CD4-positive, CD25-positive, alpha-beta regulatory T cell (primary cell): ENCODE results near the gene JAG2. TPM values are rescaled to one million over a fixed set of nuclear protein-coding genes. Genes with fewer than 3 reads are reported as not detected.

Experiments
- ATAC-seq, 2 donors: fragments of 150-1000 bp; cut with Tn5 transposase; one replicate each; pipeline ENCODE4 v1.10.0; 2021; ENCODE audit warnings: low read depth in 2 of 2, moderate number of reproducible peaks in 2 of 2, moderate library complexity in 1 of 2
- DNase-seq, 3 donors: peaks; one replicate each; pipeline versions ENCODE4 v3.0.0 to v3.0.0-alpha.2; 2012 to 2022; ENCODE audit warnings: mixed read lengths in 1 of 3
- H3K27ac ChIP-seq: one replicate; pipeline ENCODE4 v1.7.0; 2013; ENCODE audit warnings: mild to moderate bottlenecking, low read length; ENCODE audit not compliant: insufficient read depth, poor library complexity, severe bottlenecking
- H3K27me3 ChIP-seq: one replicate; pipeline ENCODE4 v1.7.0; 2013; ENCODE audit warnings: low read length; ENCODE audit not compliant: control insufficient read depth, insufficient read depth
- H3K36me3 ChIP-seq: one replicate; pipeline ENCODE4 v1.7.0; 2013; ENCODE audit warnings: mild to moderate bottlenecking, low read length, moderate library complexity; ENCODE audit not compliant: control insufficient read depth, insufficient read depth
- H3K4me1 ChIP-seq: 2 replicates; pipeline ENCODE4 v1.7.0; 2013; ENCODE audit warnings: mild to moderate bottlenecking, low read length; ENCODE audit not compliant: insufficient read depth, control insufficient read depth, poor library complexity, severe bottlenecking
- H3K4me3 ChIP-seq: one replicate; pipeline ENCODE4 v1.7.0; 2013; ENCODE audit warnings: low read depth, mild to moderate bottlenecking, low read length, moderate library complexity
- H3K9me3 ChIP-seq, 2 experiments: 1 replicate in 1 of 2; 2 replicates in 1 of 2; pipeline ENCODE4 v1.7.0; 2013; ENCODE audit warnings: low read length in 2 of 2, mild to moderate bottlenecking in 1 of 2, moderate library complexity in 1 of 2; ENCODE audit not compliant: control insufficient read depth in 2 of 2
- H3K27ac Mint-ChIP-seq, 3 donors: one replicate each; pipeline ENCODE4 v1.8.0; 2020 to 2022; ENCODE audit warnings: mild to moderate bottlenecking in 3 of 3, mixed read lengths in 3 of 3, moderate library complexity in 2 of 3
- H3K27me3 Mint-ChIP-seq: one replicate; pipeline ENCODE4 v1.8.0; 2022; ENCODE audit warnings: mild to moderate bottlenecking, mixed read lengths
- H3K36me3 Mint-ChIP-seq: one replicate; pipeline ENCODE4 v1.8.0; 2020; ENCODE audit warnings: mixed read lengths
- H3K4me1 Mint-ChIP-seq, 4 donors: one replicate each; pipeline ENCODE4 v1.8.0; 2020 to 2022; ENCODE audit warnings: mixed read lengths in 4 of 4, mild to moderate bottlenecking in 1 of 4
- H3K4me3 Mint-ChIP-seq, 4 donors: one replicate each; pipeline ENCODE4 v1.8.0; 2020 to 2022; ENCODE audit warnings: mild to moderate bottlenecking in 4 of 4, mixed read lengths in 4 of 4, moderate library complexity in 3 of 4
- H3K9me3 Mint-ChIP-seq, 7 donors: one replicate each; pipeline ENCODE4 v1.8.0; 2020 to 2022; ENCODE audit warnings: mixed read lengths in 7 of 7, mild to moderate bottlenecking in 3 of 7, moderate library complexity in 2 of 7
- polyA plus RNA-seq, 4 donors: library from polyadenylated mRNA; unstranded; fragments of 300-500 nt; fragmentation: Illumina TruSeq; gene quantifications; one replicate each; pipeline ENCODE4 v1.2.3, GENCODE V29; 2021
- total RNA-seq: library from RNA; stranded (reverse); gene quantifications from one replicate; pipeline ENCODE4 v1.2.3, GENCODE V29; 2022

The JAG2 gene
- total and polyA plus RNA-seq, 5 donors from 2014 or later: 0.05 to 1.4 (median 0.23) TPM; not detected in 2

GRCh38 chr14:105091054-105091516 lies 77.5 kb downstream of the JAG2 start:
- H3K27ac ChIP-seq: no peak overlapping the region
- Mint-ChIP-seq H3K4me3 (peak overlapping the region in 1 of 4 donors; percentile 10), H3K9me3 (peaks cover 0 to 2% (median 0%) of the 10 kb centered on the region in 7 donors), H3K27me3 (peaks cover 6% of the 10 kb centered on the region), H3K27ac (no peak overlapping the region), H3K4me1 (peaks cover 3 to 43% (median 8%) of the 10 kb centered on the region in 4 donors), H3K36me3 (no peaks in the 10 kb centered on the region)
- no peak overlapping the region for H3K4me3 ChIP-seq
- ATAC-seq (no peak), DNase-seq (no peak)
- H3K27me3 ChIP-seq: no peaks in the 10 kb centered on the region
- no peaks in the 10 kb centered on the region for H3K9me3 ChIP-seq
- peaks cover 39% of the 10 kb centered on the region for H3K4me1 ChIP-seq
- no peaks in the 10 kb centered on the region for H3K36me3 ChIP-seq

Other genes with a start within 250 kb of the JAG2 start
- gene PLD4, start 243.9 kb downstream of the JAG2 start, total RNA-seq: not detected
- gene PLD4, start 243.9 kb downstream of the JAG2 start, polyA plus RNA-seq: under 1 TPM in 2 of 4 donors, not detected in 2; 0.34 to 0.69 TPM
- not detected for gene AHNAK2, start 190.4 kb downstream of the JAG2 start, total RNA-seq
- not detected for gene AHNAK2, start 190.4 kb downstream of the JAG2 start, polyA plus RNA-seq
- 0.89 TPM for gene CLBA1, start 183.0 kb downstream of the JAG2 start, total RNA-seq
- gene CLBA1, start 183.0 kb downstream of the JAG2 start, polyA plus RNA-seq: 1 to 10 TPM in 1 of 4 donors, under 1 TPM in 2, not detected in 1; 0.32 to 1.1 (median 0.95) TPM
- gene CDCA4, start 147.7 kb downstream of the JAG2 start, total RNA-seq: 16.5 TPM
- 10 to 100 TPM; 12.8 to 16.7 (median 14.9) TPM for gene CDCA4, start 147.7 kb downstream of the JAG2 start, polyA plus RNA-seq
- gene GPR132, start 103.3 kb downstream of the JAG2 start, total RNA-seq: 94.5 TPM
- gene GPR132, start 103.3 kb downstream of the JAG2 start, polyA plus RNA-seq: 10 to 100 TPM in 3 of 4 donors, 1 to 10 TPM in 1; 8.8 to 17.5 (median 14.6) TPM
- 15.3 TPM for gene NUDT14, start 12.5 kb upstream of the JAG2 start, total RNA-seq
- gene NUDT14, start 12.5 kb upstream of the JAG2 start, polyA plus RNA-seq: 10 to 100 TPM in 2 of 4 donors, 1 to 10 TPM in 2; 6.5 to 18.1 (median 10.6) TPM
- 39.4 TPM for gene BTBD6, start 79.8 kb upstream of the JAG2 start, total RNA-seq
- 10 to 100 TPM in 2 of 4 donors, 1 to 10 TPM in 2; 4.6 to 17.4 (median 9.0) TPM for gene BTBD6, start 79.8 kb upstream of the JAG2 start, polyA plus RNA-seq
- 58.9 TPM for gene BRF1, start 132.2 kb upstream of the JAG2 start, total RNA-seq
- gene BRF1, start 132.2 kb upstream of the JAG2 start, polyA plus RNA-seq: 1 to 10 TPM; 5.6 to 8.7 (median 7.5) TPM
- 64.0 TPM for gene PACS2, start 146.0 kb upstream of the JAG2 start, total RNA-seq
- 1 to 10 TPM in 2 of 4 donors, under 1 TPM in 2; 0.72 to 3.4 (median 1.5) TPM for gene PACS2, start 146.0 kb upstream of the JAG2 start, polyA plus RNA-seq
- 3.1 TPM for gene TEX22, start 229.8 kb upstream of the JAG2 start, total RNA-seq
- under 1 TPM; 0.11 to 0.31 (median 0.21) TPM for gene TEX22, start 229.8 kb upstream of the JAG2 start, polyA plus RNA-seq